Panc1 (cell line): ENCODE measurements around the gene STK39. TPM values are rescaled to one million over a fixed set of nuclear protein-coding genes. Genes with fewer than 3 reads are reported as not detected.

Experiments
- ATAC-seq: fragments of 200-7000 bp; cut with Tn5 transposase; 2 replicates; pipeline ENCODE4 v1.9.1; 2020; ENCODE audit warnings: mild to moderate bottlenecking, moderate library complexity
- BruUV-seq: library from RNA; stranded (reverse); fragments of 400-500 nt; replicated peaks from 2 replicates; lab custom pipeline; 2021; lab: Mats Ljungman, UMichigan
- CTCF ChIA-PET: fragments of 300-600 bp; sonication (Branson Sonifier 250); formaldehyde crosslinking; loops from one replicate; lab custom pipeline; 2022; ENCODE audit warnings: antibody characterized with exemption; lab: Charles Lee
- POLR2A ChIA-PET: fragments of 300-600 bp; sonication (Branson Sonifier 250); formaldehyde crosslinking; loops from one replicate; lab custom pipeline; 2022; ENCODE audit warnings: antibody characterized with exemption; lab: Charles Lee
- DNase-seq: peaks from one replicate; pipeline ENCODE4 v3.0.0-alpha.2; 2010; ENCODE audit warnings: low read depth, low spot score
- H3K27ac ChIP-seq: 2 replicates; pipeline ENCODE4 v1.5.1; 2011; ENCODE audit warnings: mild to moderate bottlenecking, low read length, inconsistent platforms
- H3K27me3 ChIP-seq: fragments of 200-500 bp; sonication (Bioruptor generic); 2 replicates; pipeline ENCODE4 v1.6.0; 2014; ENCODE audit warnings: low read length, inconsistent platforms; ENCODE audit not compliant: control insufficient read depth, insufficient read depth
- H3K36me3 ChIP-seq: fragments of 200-500 bp; sonication (Bioruptor generic); 2 replicates; pipeline ENCODE4 v1.5.1; 2014; ENCODE audit warnings: inconsistent platforms, mild to moderate bottlenecking, low read length, moderate library complexity; ENCODE audit not compliant: control insufficient read depth, insufficient read depth
- H3K4me1 ChIP-seq: 2 replicates; pipeline ENCODE4 v1.5.1; 2011; ENCODE audit warnings: inconsistent platforms, mild to moderate bottlenecking, low read length, moderate library complexity; ENCODE audit not compliant: control insufficient read depth, insufficient read depth
- H3K4me3 ChIP-seq, 2 experiments: 2 replicates each; pipeline ENCODE4 v1.5.1; 2011 to 2012; ENCODE audit warnings: low read depth in 2 of 2, low read length in 2 of 2, mild to moderate bottlenecking in 2 of 2, inconsistent platforms in 1 of 2, moderate library complexity in 1 of 2
- H3K9me3 ChIP-seq: fragments of 200-500 bp; sonication (Bioruptor generic); 2 replicates; pipeline ENCODE4 v1.5.1; 2014; ENCODE audit warnings: low read depth, mild to moderate bottlenecking, inconsistent platforms, low read length, moderate library complexity; ENCODE audit not compliant: control insufficient read depth, insufficient read depth
- POLR2AphosphoS5 ChIP-seq: IDR thresholded peaks from 2 replicates; pipeline ENCODE4 v1.6.1; 2012; ENCODE audit warnings: mild to moderate bottlenecking, low read depth, low read length, moderate library complexity
- SIN3A ChIP-seq: IDR thresholded peaks from 2 replicates; pipeline ENCODE4 v1.6.1; 2012; ENCODE audit warnings: low read depth, mild to moderate bottlenecking, low read length, moderate library complexity, borderline replicate concordance; ENCODE audit not compliant: insufficient read depth
- TCF7L2 ChIP-seq: IDR thresholded peaks from 2 replicates; pipeline ENCODE4 v1.6.1; 2011; ENCODE audit warnings: mild to moderate bottlenecking, low read depth, low read length, inconsistent platforms
- in situ Hi-C: cut with HindIII; loops from 2 replicates; pipeline ENCODE4 v1.10.0; 2016; ENCODE audit warnings: low sequenced_read_pairs, low pct_unique_long_range_greater_than_20kb
- intact Hi-C: fragments of 100-400 bp; cut with micrococcal nuclease; formaldehyde crosslinking; loops from one replicate; pipeline ENCODE4 v1.10.0; 2022; ENCODE audit not compliant: unreplicated experiment
- total RNA-seq: library from RNA; stranded (reverse); gene quantifications from one replicate; pipeline ENCODE4 v1.2.1, GENCODE V29; 2021; ENCODE audit not compliant: unreplicated experiment
- TF ChIP-seq, protein P1 (sequence below), 2 experiments: IDR thresholded peaks; 2 replicates each; pipeline ENCODE4 v1.6.1; 2011 to 2012; ENCODE audit warnings: low read depth in 2 of 2, control low read depth in 1 of 2, low read length in 1 of 2, mild to moderate bottlenecking in 1 of 2, moderate library complexity in 1 of 2; ENCODE audit not compliant: insufficient read depth in 1 of 2
- TF ChIP-seq, protein P2 (sequence below): fragments of 450-650 bp; IDR thresholded peaks from 2 replicates; pipeline ENCODE4 v1.5.1; 2017; ENCODE audit warnings: mild to moderate bottlenecking

The STK39 gene
- total RNA-seq, 1 experiment from 2014 or later, result 14.0 TPM

DNA sequence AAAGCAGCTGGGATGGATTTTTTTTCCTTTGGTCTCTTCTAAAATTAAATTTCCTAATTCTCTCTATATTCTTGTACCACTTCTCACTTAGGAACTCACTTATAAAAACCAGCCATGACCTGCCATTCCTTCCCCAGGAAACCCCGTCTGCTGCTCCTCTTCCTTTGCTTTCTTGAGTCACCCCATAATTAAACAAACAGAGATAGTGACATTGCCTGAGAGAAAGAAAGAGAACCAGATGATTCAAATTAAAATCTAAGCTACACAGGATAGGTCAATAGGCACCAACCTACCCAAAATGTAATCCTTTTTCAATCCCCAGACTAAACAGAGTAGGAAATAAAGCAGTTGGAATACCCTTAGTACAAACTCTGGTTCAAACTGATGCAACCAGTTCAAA is 9.7 kb downstream of the STK39 start:
- BruUV-seq, result no TSS peak
- Histone ChIP-seq H3K4me3 (no peak overlapping the region), H3K4me1 (no peaks in the 10 kb centered on the region), H3K36me3 (no peaks in the 10 kb centered on the region), H3K27me3 (no peaks in the 10 kb centered on the region), H3K9me3 (no peaks in the 10 kb centered on the region), H3K27ac (no peak overlapping the region)
- TF ChIP-seq SIN3A, result no peak
- no peak for TF ChIP-seq POLR2AphosphoS5
- no peak for TF ChIP-seq TCF7L2
- CTCF ChIA-PET, result no interaction called here
- intact Hi-C loops, result no loop called here
- ATAC-seq, result no peak
- POLR2A ChIA-PET, result no interaction called here
- in situ Hi-C loops, result no loop called here
- no peak for DNase-seq

DNA sequence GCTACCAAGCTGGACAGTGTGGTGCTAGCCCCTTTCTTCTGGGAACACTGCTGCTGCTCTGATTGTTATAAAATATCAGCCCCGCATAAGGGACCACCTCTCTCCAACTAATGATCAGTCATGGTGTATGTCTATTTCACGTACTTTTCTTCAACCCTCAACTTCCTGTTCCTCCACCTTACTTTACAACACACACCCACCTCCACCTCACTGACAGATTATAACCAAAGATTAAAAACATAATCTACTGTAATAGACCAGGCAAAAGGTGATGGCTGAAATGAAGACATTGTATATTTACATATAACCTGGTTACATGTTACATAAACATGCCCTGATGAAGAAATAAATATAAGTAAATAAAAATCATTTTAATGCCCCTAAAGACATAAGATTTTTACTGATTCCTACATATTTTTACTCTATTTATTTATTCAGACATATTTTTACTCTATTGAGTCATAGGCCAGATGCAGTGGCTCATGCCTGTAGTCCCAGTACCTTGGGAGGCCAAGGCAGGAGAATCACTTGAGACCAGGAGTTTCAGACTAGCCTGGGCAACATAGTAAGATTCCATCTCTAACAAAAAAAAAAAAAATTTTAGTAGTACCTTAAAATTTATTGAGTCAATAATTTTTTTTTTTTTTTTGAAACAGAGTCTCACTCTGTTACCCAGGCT is 12.8 kb downstream of the STK39 start:
- CTCF ChIA-PET, result no interaction called here
- BruUV-seq, result no TSS peak
- H3K27ac ChIP-seq, result no peak overlapping the region

More for the DNA sequence above, 12.8 kb downstream of the STK39 start:
- H3K4me3 ChIP-seq, result no peak overlapping the region
- H3K9me3 ChIP-seq, result no peaks in the 10 kb centered on the region
- in situ Hi-C loops (no loop called here), intact Hi-C loops (no loop called here)
- no peak for ATAC-seq
- H3K27me3 ChIP-seq, result no peaks in the 10 kb centered on the region
- TF ChIP-seq, protein P1, sequence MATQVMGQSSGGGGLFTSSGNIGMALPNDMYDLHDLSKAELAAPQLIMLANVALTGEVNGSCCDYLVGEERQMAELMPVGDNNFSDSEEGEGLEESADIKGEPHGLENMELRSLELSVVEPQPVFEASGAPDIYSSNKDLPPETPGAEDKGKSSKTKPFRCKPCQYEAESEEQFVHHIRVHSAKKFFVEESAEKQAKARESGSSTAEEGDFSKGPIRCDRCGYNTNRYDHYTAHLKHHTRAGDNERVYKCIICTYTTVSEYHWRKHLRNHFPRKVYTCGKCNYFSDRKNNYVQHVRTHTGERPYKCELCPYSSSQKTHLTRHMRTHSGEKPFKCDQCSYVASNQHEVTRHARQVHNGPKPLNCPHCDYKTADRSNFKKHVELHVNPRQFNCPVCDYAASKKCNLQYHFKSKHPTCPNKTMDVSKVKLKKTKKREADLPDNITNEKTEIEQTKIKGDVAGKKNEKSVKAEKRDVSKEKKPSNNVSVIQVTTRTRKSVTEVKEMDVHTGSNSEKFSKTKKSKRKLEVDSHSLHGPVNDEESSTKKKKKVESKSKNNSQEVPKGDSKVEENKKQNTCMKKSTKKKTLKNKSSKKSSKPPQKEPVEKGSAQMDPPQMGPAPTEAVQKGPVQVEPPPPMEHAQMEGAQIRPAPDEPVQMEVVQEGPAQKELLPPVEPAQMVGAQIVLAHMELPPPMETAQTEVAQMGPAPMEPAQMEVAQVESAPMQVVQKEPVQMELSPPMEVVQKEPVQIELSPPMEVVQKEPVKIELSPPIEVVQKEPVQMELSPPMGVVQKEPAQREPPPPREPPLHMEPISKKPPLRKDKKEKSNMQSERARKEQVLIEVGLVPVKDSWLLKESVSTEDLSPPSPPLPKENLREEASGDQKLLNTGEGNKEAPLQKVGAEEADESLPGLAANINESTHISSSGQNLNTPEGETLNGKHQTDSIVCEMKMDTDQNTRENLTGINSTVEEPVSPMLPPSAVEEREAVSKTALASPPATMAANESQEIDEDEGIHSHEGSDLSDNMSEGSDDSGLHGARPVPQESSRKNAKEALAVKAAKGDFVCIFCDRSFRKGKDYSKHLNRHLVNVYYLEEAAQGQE (IDR thresholded peaks at IDR 0.05; ENCODE audit: insufficient read depth in 1 of 2, low read depth in 2 of 2, low read length in 1 of 2), result no peak
- TF ChIP-seq, protein P2, sequence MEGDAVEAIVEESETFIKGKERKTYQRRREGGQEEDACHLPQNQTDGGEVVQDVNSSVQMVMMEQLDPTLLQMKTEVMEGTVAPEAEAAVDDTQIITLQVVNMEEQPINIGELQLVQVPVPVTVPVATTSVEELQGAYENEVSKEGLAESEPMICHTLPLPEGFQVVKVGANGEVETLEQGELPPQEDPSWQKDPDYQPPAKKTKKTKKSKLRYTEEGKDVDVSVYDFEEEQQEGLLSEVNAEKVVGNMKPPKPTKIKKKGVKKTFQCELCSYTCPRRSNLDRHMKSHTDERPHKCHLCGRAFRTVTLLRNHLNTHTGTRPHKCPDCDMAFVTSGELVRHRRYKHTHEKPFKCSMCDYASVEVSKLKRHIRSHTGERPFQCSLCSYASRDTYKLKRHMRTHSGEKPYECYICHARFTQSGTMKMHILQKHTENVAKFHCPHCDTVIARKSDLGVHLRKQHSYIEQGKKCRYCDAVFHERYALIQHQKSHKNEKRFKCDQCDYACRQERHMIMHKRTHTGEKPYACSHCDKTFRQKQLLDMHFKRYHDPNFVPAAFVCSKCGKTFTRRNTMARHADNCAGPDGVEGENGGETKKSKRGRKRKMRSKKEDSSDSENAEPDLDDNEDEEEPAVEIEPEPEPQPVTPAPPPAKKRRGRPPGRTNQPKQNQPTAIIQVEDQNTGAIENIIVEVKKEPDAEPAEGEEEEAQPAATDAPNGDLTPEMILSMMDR, result no peak
- POLR2A ChIA-PET, result no interaction called here
- DNase-seq, result no peak
- no peaks in the 10 kb centered on the region for H3K36me3 ChIP-seq
- H3K4me1 ChIP-seq, result no peaks in the 10 kb centered on the region
